RPMI7951 (cell line): ENCODE data around the gene CADM2. TPM values are rescaled to one million over a fixed set of nuclear protein-coding genes. Genes with fewer than 3 reads are reported as not detected.

Source experiments
- DNase-seq: peaks from one replicate; pipeline ENCODE4 v3.0.0-alpha.2; 2012; ENCODE audit warnings: low read depth
- total RNA-seq: library from RNA; depleted of rRNA; stranded (reverse); fragments of >200 nt; shearing (Covaris generic); gene quantifications from 2 replicates; pipeline ENCODE4 v1.2.3, GENCODE V29; 2014

CADM2 gene
- total RNA-seq, 1 experiment from 2014 or later = not detected

- DNase-seq = no peak
Measured at GRCh38 chr3:84984429-84984828, 25.6 kb downstream of the CADM2 start.

- no peak for DNase-seq
Measured at GRCh38 chr3:84985795-84986194, 27.0 kb downstream of the CADM2 start.

GRCh38 chr3:84987706-84988504, 29.1 kb downstream of the CADM2 start:
- no peak for DNase-seq

GRCh38 chr3:84989102-84989501, 30.3 kb downstream of the CADM2 start:
- no peak for DNase-seq

GRCh38 chr3:84991422-84991900, 32.7 kb downstream of the CADM2 start:
- DNase-seq = no peak

GRCh38 chr3:84993956-84994355, 35.2 kb downstream of the CADM2 start:
- DNase-seq = no peak

GRCh38 chr3:84998545-84998944, 39.8 kb downstream of the CADM2 start:
- no peak for DNase-seq

- no peak for DNase-seq
Measured at GRCh38 chr3:85003479-85003878, 44.7 kb downstream of the CADM2 start.

GRCh38 chr3:85004147-85004546, 45.4 kb downstream of the CADM2 start:
- no peak for DNase-seq

- no peak for DNase-seq
Measured at GRCh38 chr3:85005946-85006345, 47.2 kb downstream of the CADM2 start.

GRCh38 chr3:85007195-85008094, 48.7 kb downstream of the CADM2 start:
- no peak for DNase-seq

- no peak for DNase-seq
Measured at GRCh38 chr3:85020828-85021227, 62.0 kb downstream of the CADM2 start.

- no peak for DNase-seq
Measured at GRCh38 chr3:85030052-85030451, 71.3 kb downstream of the CADM2 start.

- no peak for DNase-seq
Measured at GRCh38 chr3:85037203-85037602, 78.4 kb downstream of the CADM2 start.

GRCh38 chr3:85041001-85041400, 82.2 kb downstream of the CADM2 start:
- DNase-seq = no peak

GRCh38 chr3:85041562-85042055, 82.8 kb downstream of the CADM2 start:
- DNase-seq = no peak

- DNase-seq = no peak
Measured at GRCh38 chr3:85050821-85051220, 92.0 kb downstream of the CADM2 start.

GRCh38 chr3:85051786-85052185, 93.0 kb downstream of the CADM2 start:
- DNase-seq = no peak

GRCh38 chr3:85053626-85054025, 94.8 kb downstream of the CADM2 start:
- DNase-seq = no peak

GRCh38 chr3:85054579-85054978, 95.8 kb downstream of the CADM2 start:
- DNase-seq = no peak

- no peak for DNase-seq
Measured at GRCh38 chr3:85068911-85069310, 110.1 kb downstream of the CADM2 start.

- DNase-seq = no peak
Measured at GRCh38 chr3:85074003-85074402, 115.2 kb downstream of the CADM2 start.

GRCh38 chr3:85075663-85076062, 116.9 kb downstream of the CADM2 start:
- DNase-seq = no peak
